HepG2 (cell line): ENCODE data around the gene SLFNL1.

Experiments
- PRDM4 ChIP-seq: sonication (generic); formaldehyde crosslinking; IDR thresholded peaks from 2 replicates; pipeline ENCODE4 v1.9.0; 2021; ENCODE audit warnings: missing genetic modification reagents, borderline replicate concordance
- RAD21 ChIP-seq: fragments of 450-650 bp; formaldehyde crosslinking; IDR thresholded peaks from 2 replicates; pipeline ENCODE4 v1.5.0; 2020; ENCODE audit warnings: mild to moderate bottlenecking
- ZNF274 ChIP-seq: sonication (generic); formaldehyde crosslinking; IDR thresholded peaks from 2 replicates; pipeline ENCODE4 v1.5.1; 2020; ENCODE audit warnings: mild to moderate bottlenecking, missing genetic modification reagents

- TF ChIP-seq RAD21 (CRISPR knock-in tag) (no peak), ZNF274 (CRISPR knock-in tag) (no peak), PRDM4 (CRISPR knock-in tag) (no peak)
Observed at GRCh38 chr1:41044187-41044586, 22.7 kb upstream of the SLFNL1 start.
